SU-DHL-6 (cell line): ENCODE results near the gene HTR6.

ENCODE experiments used
- CTCF ChIP-seq: fragments of 200-600 bp; sonication (generic); IDR thresholded peaks from one replicate; pipeline ENCODE4 v1.5.1; 2017; ENCODE audit warnings: antibody characterized with exemption, mild to moderate bottlenecking, low read length, moderate library complexity; ENCODE audit not compliant: insufficient read depth, poor library complexity, severe bottlenecking
- EZH2phosphoT487 ChIP-seq: fragments of 200-600 bp; sonication (generic), shearing (Covaris generic); conservative IDR thresholded peaks from 2 replicates; pipeline ENCODE4 v1.6.1; 2018; ENCODE audit warnings: mild to moderate bottlenecking, antibody characterized with exemption, low read length, moderate library complexity, mixed read lengths

GRCh38 chr1:19709260-19709793 is 44.7 kb downstream of the HTR6 start:
- no peak for TF ChIP-seq CTCF
- no peak for TF ChIP-seq EZH2phosphoT487
